ENCODE measurements around the gene KCTD13. TPM values are rescaled to one million over a fixed set of nuclear protein-coding genes. Genes with fewer than 3 reads are reported as not detected.

KCTD13 gene
- polyA plus RNA-seq, 2 of the 4 experiments (the other 2 are of a cell fraction): 12.7 to 14.6 TPM

GRCh38 chr16:29922986-29923501, 3.0 kb downstream of the KCTD13 start:
- CTCF ChIA-PET: interaction anchor here (0.7 to 2.9 kb wide), 8 partner anchors 12 to 1954 kb away, joined by 3 to 6 read pairs (median 4); partner anchors contain the start of genes ASPHD1 and SEZ6L2
- ATAC-seq: no peak

GRCh38 chr16:29922326-29922725, 3.7 kb downstream of the KCTD13 start:
- CTCF ChIA-PET: interaction anchor here (0.7 to 2.9 kb wide), 8 partner anchors 11 to 1955 kb away, joined by 3 to 6 read pairs (median 4); partner anchors contain the start of genes ASPHD1 and SEZ6L2
- DNase-seq (ENCODE audit: low read depth in 1 of 2, low spot score in 1 of 2) (no peak), FAIRE-seq (no peak), ATAC-seq (no peak)
- no peak overlapping the region for H3K4me2 ChIP-seq
- POLR2A ChIA-PET: interaction anchor here (0.7 to 0.8 kb wide), 2 partner anchors 9 to 71 kb away, joined by 3 read pairs; no protein-coding TSS in a partner anchor
- no peak overlapping the region for H3K4me3 ChIP-seq
- TF ChIP-seq NPAS2 (CRISPR knock-in tag; IDR thresholded peaks at IDR 0.05; ENCODE audit: borderline replicate concordance) (no peak), TP53 (CRISPR knock-in tag; IDR thresholded peaks at IDR 0.05) (no peak), FOSL2 (IDR thresholded peaks at IDR 0.05) (no peak), FOSL2 (CRISPR knock-in tag; IDR thresholded peaks at IDR 0.05) (no peak), KDM5A (IDR thresholded peaks at IDR 0.05) (no peak), RNF2 (IDR thresholded peaks at IDR 0.05; ENCODE audit: borderline replicate concordance, low read depth) (no peak)
- peaks cover 14% of the 10 kb centered on the region for H3K4me1 ChIP-seq
- H3K9me3 ChIP-seq: no peaks in the 10 kb centered on the region
- 98% methylated on average over 2 of the region's 2 CpGs for WGBS (ENCODE audit: missing lambda C conversion rate)
- H3K27ac ChIP-seq: no peak overlapping the region

More at GRCh38 chr16:29922986-29923501, 3.0 kb downstream of the KCTD13 start:
- no peak overlapping the region for H3K4me2 ChIP-seq
- no peak for TF ChIP-seq EP300 (IDR thresholded peaks at IDR 0.05)
- no peak for TF ChIP-seq PHF8 (IDR thresholded peaks at IDR 0.05; ENCODE audit: borderline replicate concordance, low read depth)
- no peak for TF ChIP-seq BCL3 (IDR thresholded peaks at IDR 0.05)
- TF ChIP-seq SMC3 (IDR thresholded peaks at IDR 0.05): no peak
- no peak for TF ChIP-seq E2F6 (IDR thresholded peaks at IDR 0.05; ENCODE audit: borderline replicate concordance, low read depth)
- no peak for TF ChIP-seq USF2 (IDR thresholded peaks at IDR 0.05)
- TF ChIP-seq RNF2 (IDR thresholded peaks at IDR 0.05; ENCODE audit: borderline replicate concordance, low read depth): no peak
- TF ChIP-seq HOXB13 (CRISPR knock-in tag; IDR thresholded peaks at IDR 0.05; ENCODE audit: low read depth): no peak
- no peak for TF ChIP-seq JUN (IDR thresholded peaks at IDR 0.05)
- no peak for TF ChIP-seq HDAC2 (IDR thresholded peaks at IDR 0.05)
- TF ChIP-seq CBX8 (IDR thresholded peaks at IDR 0.05): no peak
- TF ChIP-seq NPAS2 (CRISPR knock-in tag; IDR thresholded peaks at IDR 0.05; ENCODE audit: borderline replicate concordance): no peak
- TF ChIP-seq MYC (IDR thresholded peaks at IDR 0.05; ENCODE audit: borderline replicate concordance, low read length): no peak
- TF ChIP-seq HOXA7 (CRISPR knock-in tag; IDR thresholded peaks at IDR 0.05): no peak
- 95% methylated on average over 12 of the region's 12 CpGs for WGBS (ENCODE audit: missing lambda C conversion rate)
- no peak overlapping the region for H3K27ac ChIP-seq
- DNase-seq (ENCODE audit: low read depth in 1 of 2, low spot score in 1 of 2) (no peak), FAIRE-seq (no peak)
- H3K4me3 ChIP-seq: no peak overlapping the region
- POLR2A ChIA-PET: interaction anchor here (0.6 to 0.8 kb wide), 3 partner anchors 9 to 70 kb away, joined by 3 to 4 read pairs (median 3); no protein-coding TSS in a partner anchor
- H3K4me1 ChIP-seq: peaks cover 19% of the 10 kb centered on the region
- no peaks in the 10 kb centered on the region for H3K9me3 ChIP-seq

- H3K4me1 ChIP-seq: peaks cover 12% of the 10 kb centered on the region; the same call in 2 of the 3 replicates
- H3K4me3 ChIP-seq: no peak overlapping the region
- no peak for TF ChIP-seq KDM5A (IDR thresholded peaks at IDR 0.05)
- TF ChIP-seq HOXB13 (CRISPR knock-in tag; IDR thresholded peaks at IDR 0.05; ENCODE audit: low read depth): no peak
- TF ChIP-seq ELK1 (IDR thresholded peaks at IDR 0.05; ENCODE audit: low read depth, low read length): no peak
- no peak for TF ChIP-seq HOXA7 (CRISPR knock-in tag; IDR thresholded peaks at IDR 0.05)
- TF ChIP-seq CHD2 (IDR thresholded peaks at IDR 0.05; ENCODE audit: low read length, partially characterized antibody): no peak
- no peak for TF ChIP-seq HDAC2 (IDR thresholded peaks at IDR 0.05)
- TF ChIP-seq MAZ (IDR thresholded peaks at IDR 0.05; ENCODE audit: borderline replicate concordance, low read depth, low read length): no peak
- TF ChIP-seq ESRRA (IDR thresholded peaks at IDR 0.05; ENCODE audit: borderline replicate concordance, low read length): no peak
- no peak for TF ChIP-seq KDM1A (IDR thresholded peaks at IDR 0.05; ENCODE audit: low read depth)
- TF ChIP-seq CBX2 (IDR thresholded peaks at IDR 0.05; ENCODE audit: borderline replicate concordance, low read depth): no peak
- TF ChIP-seq CEBPB (IDR thresholded peaks at IDR 0.05): no peak
- TF ChIP-seq ZNF302 (CRISPR knock-in tag; IDR thresholded peaks at IDR 0.05): no peak
- no peak for TF ChIP-seq JUNB (IDR thresholded peaks at IDR 0.05)
- TF ChIP-seq RARB (CRISPR knock-in tag; IDR thresholded peaks at IDR 0.05): no peak
- no peak for TF ChIP-seq NR3C1 (IDR thresholded peaks at IDR 0.05)
- TF ChIP-seq POLR2A (IDR thresholded peaks at IDR 0.05; ENCODE audit: low read length): no peak
- TF ChIP-seq RCOR1 (IDR thresholded peaks at IDR 0.05; ENCODE audit: low read depth, low read length): no peak
- ChIA-PET POLR2A (interaction anchor here (0.6 kb wide), 1 partner anchor 11 kb away, joined by 3 read pairs; no protein-coding TSS in a partner anchor), CTCF (interaction anchor here (0.5 to 2.9 kb wide), 5 partner anchors 8 to 113 kb away, joined by 3 to 6 read pairs (median 3); partner anchors contain the start of genes ASPHD1 and SEZ6L2)
- no peak for DNase-seq (ENCODE audit: low read depth in 1 of 2, low spot score in 1 of 2)
- 89% methylated on average over 3 of the region's 3 CpGs for WGBS (ENCODE audit: missing lambda C conversion rate)
- FAIRE-seq: no peak
- H3K27ac ChIP-seq: no peak overlapping the region
- no peak overlapping the region for H3K4me2 ChIP-seq
- ATAC-seq: no peak
- H3K9me3 ChIP-seq: no peaks in the 10 kb centered on the region
Measured at GRCh38 chr16:29921034-29921385, 5.0 kb downstream of the KCTD13 start.

Data from A549 (cell line).